IgD-negative memory B cell (primary cell): ENCODE results near the gene MAZ. TPM values are rescaled to one million over a fixed set of nuclear protein-coding genes. Genes with fewer than 3 reads are reported as not detected.
"Not testable (repeated sequence)": the region's sequence is repeated elsewhere in the genome, so short reads cannot be mapped to it uniquely, and the experiment has no call there.

Source experiments
- H3K27ac Mint-ChIP-seq, 3 donors: one replicate each; pipeline ENCODE4 v1.8.0; 2020 to 2022; ENCODE audit warnings: mild to moderate bottlenecking in 3 of 3, mixed read lengths in 3 of 3, moderate library complexity in 1 of 3
- H3K27me3 Mint-ChIP-seq: one replicate; pipeline ENCODE4 v1.8.0; 2021; ENCODE audit warnings: mixed read lengths
- H3K36me3 Mint-ChIP-seq: one replicate; pipeline ENCODE4 v1.8.0; 2020; ENCODE audit warnings: mild to moderate bottlenecking, mixed read lengths
- H3K4me1 Mint-ChIP-seq, 3 donors: one replicate each; pipeline ENCODE4 v1.8.0; 2020 to 2022; ENCODE audit warnings: mixed read lengths in 3 of 3, mild to moderate bottlenecking in 1 of 3
- H3K4me3 Mint-ChIP-seq, 4 donors: one replicate each; pipeline ENCODE4 v1.8.0; 2020 to 2022; ENCODE audit warnings: mild to moderate bottlenecking in 4 of 4, mixed read lengths in 4 of 4, moderate library complexity in 3 of 4
- H3K9me3 Mint-ChIP-seq, 3 donors: one replicate each; pipeline ENCODE4 v1.8.0; 2020 to 2021; ENCODE audit warnings: mixed read lengths in 3 of 3, mild to moderate bottlenecking in 1 of 3
- polyA plus RNA-seq: library from polyadenylated mRNA; unstranded; fragments of 300-500 nt; fragmentation: Illumina TruSeq; gene quantifications from one replicate; pipeline ENCODE4 v1.2.3, GENCODE V29; 2021

The MAZ gene
- polyA plus RNA-seq, 1 donor from 2014 or later: 22.9 TPM

DNA sequence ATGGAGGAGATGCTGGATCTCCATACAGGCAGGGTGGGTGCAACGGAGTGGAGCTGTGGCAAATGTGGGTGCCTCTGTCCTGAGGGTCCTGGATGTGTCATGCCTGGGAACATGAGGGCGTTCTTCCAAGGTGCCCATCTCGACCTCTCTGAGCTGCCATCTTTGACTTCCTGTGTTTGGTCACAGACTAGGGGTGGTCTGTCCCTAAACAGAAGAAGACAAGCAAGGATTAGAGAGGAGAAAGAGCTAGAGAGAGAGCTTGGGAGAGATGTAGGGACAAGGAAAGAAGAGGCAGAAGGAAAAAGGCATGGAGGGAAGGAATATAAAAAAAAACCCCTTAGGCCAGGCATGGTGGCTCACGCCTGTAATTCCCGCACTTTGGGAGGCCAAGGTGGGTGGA is 31.6 kb upstream of the MAZ start:
- peaks cover 3% of the 10 kb centered on the region for H3K36me3 Mint-ChIP-seq
- H3K27ac Mint-ChIP-seq: no peak overlapping the region
- no peak overlapping the region for H3K4me3 Mint-ChIP-seq
- peaks cover 3% of the 10 kb centered on the region for H3K27me3 Mint-ChIP-seq
- H3K4me1 Mint-ChIP-seq: peaks cover 0 to 4% (median 1%) of the 10 kb centered on the region in 3 donors
- no peaks in the 10 kb centered on the region for H3K9me3 Mint-ChIP-seq

- peaks cover 0 to 4% (median under 1%) of the 10 kb centered on the region in 3 donors for H3K4me1 Mint-ChIP-seq
- no peak overlapping the region for H3K4me3 Mint-ChIP-seq
- no peaks in the 10 kb centered on the region for H3K9me3 Mint-ChIP-seq
- no peak overlapping the region for H3K27ac Mint-ChIP-seq
- H3K36me3 Mint-ChIP-seq: peaks cover 3% of the 10 kb centered on the region
- peaks cover 5% of the 10 kb centered on the region for H3K27me3 Mint-ChIP-seq
These were observed 30.5 kb upstream of the MAZ start for GRCh38 chr16:29775742-29776408.

DNA sequence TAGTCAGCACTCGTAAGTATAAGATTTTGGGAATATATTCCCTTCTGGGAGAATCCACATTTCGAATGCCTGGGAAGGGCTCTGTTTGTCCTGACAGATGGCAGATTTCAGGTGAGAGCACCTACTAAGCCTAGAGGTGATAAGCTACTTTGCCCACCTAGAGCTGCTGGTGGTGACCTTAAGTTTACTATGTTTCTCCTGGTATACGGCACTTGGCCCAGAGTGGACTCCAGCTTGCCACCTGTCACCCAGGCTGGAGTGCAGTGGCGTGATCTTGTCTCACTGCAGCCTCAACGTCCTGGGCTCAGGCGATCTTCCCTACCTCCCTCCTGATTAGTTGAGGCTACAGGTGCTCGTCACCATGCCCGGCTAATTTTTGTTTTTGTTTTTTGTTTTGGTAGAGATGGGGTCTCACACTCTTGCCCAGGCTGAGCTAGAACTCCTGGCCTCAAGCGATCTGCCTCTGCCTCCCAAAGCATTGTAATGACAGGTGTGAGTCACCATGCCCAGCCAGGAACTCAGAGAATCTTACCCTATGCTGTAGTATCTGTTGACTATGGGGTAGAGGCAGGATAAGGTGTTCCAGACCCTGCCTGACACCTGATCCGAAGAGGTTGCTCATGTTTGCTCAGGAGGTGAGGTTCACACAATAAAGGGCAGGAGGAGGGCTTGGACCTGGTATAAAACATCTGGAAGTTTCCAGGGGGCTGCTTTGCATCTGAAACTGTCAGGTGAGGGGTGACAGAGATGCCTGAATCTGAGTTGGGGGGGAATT is 28.6 kb upstream of the MAZ start, which contains the start of gene ZG16:
TSS of gene ZG16 (plus strand) at position 681 of the 775 bp plus-strand sequence. CDS start 1,011 bp downstream, outside the sequence.
- Mint-ChIP-seq H3K27me3 (peaks cover 5% of the 10 kb centered on the region), H3K27ac (no peak within 1 kb of the TSS), H3K4me3 (no peak within 1 kb of the TSS), H3K9me3 (no peaks in the 10 kb centered on the region), H3K36me3 (peaks cover 4% of the 10 kb centered on the region), H3K4me1 (peaks cover 0 to 2% (median 2%) of the 10 kb centered on the region in 3 donors)

- Mint-ChIP-seq H3K27me3 (peaks cover 5% of the 10 kb centered on the region), H3K36me3 (peaks cover 4% of the 10 kb centered on the region), H3K4me1 (peaks cover 2 to 5% (median 4%) of the 10 kb centered on the region in 3 donors), H3K4me3 (no peak overlapping the region), H3K9me3 (peaks cover 0 to 5% (median 0%) of the 10 kb centered on the region in 3 donors), H3K27ac (peak overlapping the region in 1 of 3 donors; percentile 35)
These were observed 26.9 kb upstream of the MAZ start for GRCh38 chr16:29779474-29779873.

GRCh38 chr16:29783094-29783953 is 23.0 kb upstream of the MAZ start:
- H3K27me3 Mint-ChIP-seq, H3K36me3 Mint-ChIP-seq, H3K27ac Mint-ChIP-seq: not testable (repeated sequence)

DNA sequence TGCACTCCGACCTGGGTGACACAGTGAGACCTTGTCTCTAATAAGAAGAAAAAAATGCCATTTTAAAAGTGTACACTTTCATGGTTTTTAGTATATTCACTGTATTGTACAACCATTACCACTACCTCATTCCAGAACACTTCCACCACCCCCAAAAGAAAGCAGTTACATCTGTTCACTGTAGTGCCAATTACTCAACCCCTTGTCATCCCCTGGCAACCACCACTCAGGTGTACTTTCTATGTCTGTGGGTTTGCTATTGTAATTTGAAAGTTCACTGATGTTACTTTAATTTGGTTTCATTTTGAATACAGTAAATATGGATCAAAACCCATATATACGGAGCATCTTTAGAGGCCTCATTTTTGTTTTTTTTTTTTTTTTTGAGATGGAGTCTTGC is 22.2 kb upstream of the MAZ start:
- peaks cover 14 to 19% (median 18%) of the 10 kb centered on the region in 3 donors for H3K4me1 Mint-ChIP-seq
- no peak overlapping the region for H3K27ac Mint-ChIP-seq
- H3K4me3 Mint-ChIP-seq: peak overlapping the region in 1 of 4 donors; percentile 22
- H3K36me3 Mint-ChIP-seq: peaks cover 4% of the 10 kb centered on the region
- H3K9me3 Mint-ChIP-seq: peaks cover 0 to 5% (median 0%) of the 10 kb centered on the region in 3 donors
- peaks cover 2% of the 10 kb centered on the region for H3K27me3 Mint-ChIP-seq

More at GRCh38 chr16:29783094-29783953, 23.0 kb upstream of the MAZ start:
- H3K9me3 Mint-ChIP-seq, H3K4me3 Mint-ChIP-seq: not testable (repeated sequence)
- peaks cover 12 to 19% (median 18%) of the 10 kb centered on the region in 3 donors for H3K4me1 Mint-ChIP-seq

DNA sequence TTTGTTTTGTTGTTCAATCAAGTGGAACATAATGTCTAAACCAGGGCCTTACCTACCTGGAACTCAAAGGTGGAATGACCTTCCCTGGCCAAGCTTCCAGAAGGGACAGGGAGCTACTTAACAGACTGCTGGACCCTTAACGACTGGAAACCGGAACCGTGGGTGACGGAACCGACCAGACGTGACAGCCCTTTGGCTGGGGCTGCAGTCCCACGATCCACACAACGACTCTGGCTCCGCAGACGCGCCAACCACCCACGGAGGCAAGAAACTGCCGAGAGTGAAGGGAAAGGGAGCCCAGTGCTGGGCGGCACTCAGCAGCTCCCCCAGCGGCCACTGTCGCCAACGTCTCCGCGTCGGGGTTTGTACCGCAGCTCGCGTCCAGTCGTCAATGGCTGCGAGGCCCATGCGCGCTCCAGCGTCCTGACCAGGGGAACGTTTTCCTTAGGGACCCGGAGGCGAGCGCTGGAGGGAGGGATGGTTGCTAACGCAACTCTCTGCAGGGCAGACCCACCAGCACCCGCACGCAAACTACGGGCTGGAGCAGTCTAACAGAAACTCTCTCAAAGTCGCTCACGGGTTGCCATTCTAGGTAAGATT is 21.3 kb upstream of the MAZ start:
- H3K27ac Mint-ChIP-seq: peak overlapping the region in 2 of 3 donors; percentile 47 to 89
- H3K36me3 Mint-ChIP-seq: peaks cover 4% of the 10 kb centered on the region
- peak overlapping the region; percentile 57 to 85 (median 81) for H3K4me3 Mint-ChIP-seq
- peaks cover 0 to 5% (median 0%) of the 10 kb centered on the region in 3 donors for H3K9me3 Mint-ChIP-seq
- H3K27me3 Mint-ChIP-seq: peaks cover under 1% of the 10 kb centered on the region
- H3K4me1 Mint-ChIP-seq: peaks cover 16 to 20% (median 19%) of the 10 kb centered on the region in 3 donors

DNA sequence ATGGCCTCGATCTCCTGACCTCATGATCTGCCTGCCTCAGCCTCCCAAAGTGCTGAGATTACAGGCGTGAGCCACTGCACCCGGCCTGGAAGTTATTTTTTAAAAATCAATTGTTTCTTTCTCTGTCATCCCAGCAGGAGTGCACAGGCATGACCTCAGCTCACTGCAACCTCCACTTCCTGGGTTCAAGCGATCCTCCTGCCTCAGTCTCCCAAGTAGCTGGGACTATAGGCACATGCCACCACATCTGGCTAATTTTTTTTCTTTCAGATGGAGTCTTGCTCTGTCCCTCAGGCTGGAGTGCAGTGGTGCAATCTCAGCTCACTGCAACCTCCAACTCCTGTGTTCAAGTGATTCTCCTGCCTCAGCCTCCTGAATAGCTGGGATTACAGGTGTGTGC is 19.2 kb upstream of the MAZ start:
- H3K27ac Mint-ChIP-seq, H3K36me3 Mint-ChIP-seq, H3K9me3 Mint-ChIP-seq, H3K27me3 Mint-ChIP-seq: not testable (repeated sequence)
- Mint-ChIP-seq H3K4me3 (peak overlapping the region in 1 of 4 donors; percentile 38), H3K4me1 (peaks cover 28 to 38% (median 30%) of the 10 kb centered on the region in 3 donors)

- Mint-ChIP-seq H3K27ac (peak overlapping the region; percentile 91 to 98 (median 95)), H3K36me3 (peaks cover 11% of the 10 kb centered on the region), H3K4me3 (peak overlapping the region; percentile 95 to 100 (median 99)), H3K4me1 (peaks cover 33 to 39% (median 34%) of the 10 kb centered on the region in 3 donors), H3K9me3 (no peaks in the 10 kb centered on the region), H3K27me3 (no peaks in the 10 kb centered on the region)
These were observed 16.6 kb upstream of the MAZ start for GRCh38 chr16:29789775-29790182.

- peak within 1 kb of the TSS; percentile 91 to 98 (median 95) for H3K27ac Mint-ChIP-seq
- H3K27me3 Mint-ChIP-seq: no peaks in the 10 kb centered on the region
- peaks cover 27 to 33% (median 28%) of the 10 kb centered on the region in 3 donors for H3K4me1 Mint-ChIP-seq
- peak within 1 kb of the TSS; percentile 95 to 100 (median 99) for H3K4me3 Mint-ChIP-seq
- H3K36me3 Mint-ChIP-seq: peaks cover 9% of the 10 kb centered on the region
- no peaks in the 10 kb centered on the region for H3K9me3 Mint-ChIP-seq
These were observed 16.0 kb upstream of the MAZ start, which contains the start of gene KIF22 for GRCh38 chr16:29790183-29790948. Gene KIF22 (plus strand): TSS chr16:29790751. CDS start chr16:29790760, 9 bp downstream.

DNA sequence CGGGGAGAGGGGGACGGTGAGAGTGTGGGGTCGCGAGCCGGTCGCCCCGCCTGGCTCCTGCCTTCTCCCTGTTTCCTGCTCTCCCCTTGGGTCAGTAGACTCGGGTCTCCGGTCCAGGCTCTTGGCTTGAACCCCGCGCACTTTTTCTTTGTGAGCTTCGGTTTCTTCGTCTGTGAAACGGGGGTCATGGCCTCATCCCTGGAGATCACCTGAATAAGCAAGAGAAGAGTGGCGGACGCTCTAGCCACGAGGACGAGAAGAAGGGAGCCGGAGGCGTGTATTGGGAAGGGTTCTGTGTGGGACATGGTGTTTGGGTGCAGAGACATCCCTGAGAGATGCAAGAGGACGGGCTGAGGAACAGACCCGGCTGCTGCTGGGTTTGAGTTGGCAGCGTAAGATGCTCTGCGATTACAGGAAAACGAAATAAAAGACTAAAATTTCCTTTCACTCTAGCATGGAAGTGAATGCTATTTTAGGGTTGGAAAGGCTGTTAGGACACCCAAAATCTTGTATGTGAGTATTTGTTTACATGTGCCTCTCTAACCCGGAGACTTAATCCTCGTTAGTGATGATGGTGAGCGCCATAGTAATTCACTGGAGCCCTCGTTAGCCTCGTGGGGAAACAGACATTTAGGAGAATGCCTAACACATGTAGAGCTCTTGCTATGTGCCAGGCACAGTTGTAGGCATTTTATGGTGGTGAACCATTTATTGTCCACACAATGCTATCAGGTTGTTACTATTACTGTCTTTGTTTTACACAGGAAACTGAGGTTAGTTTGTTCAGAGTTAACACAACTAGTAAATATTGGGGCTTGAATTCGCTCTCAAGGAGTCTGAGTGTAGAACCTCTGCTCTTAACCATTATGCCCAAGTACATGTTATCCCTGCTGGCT is 15.1 kb upstream of the MAZ start:
- Mint-ChIP-seq H3K27ac (peak overlapping the region; percentile 91 to 98 (median 95)), H3K9me3 (no peaks in the 10 kb centered on the region), H3K4me3 (peak overlapping the region; percentile 95 to 100 (median 99)), H3K4me1 (peaks cover 23 to 31% (median 24%) of the 10 kb centered on the region in 3 donors), H3K36me3 (peaks cover 9% of the 10 kb centered on the region), H3K27me3 (no peaks in the 10 kb centered on the region)

DNA sequence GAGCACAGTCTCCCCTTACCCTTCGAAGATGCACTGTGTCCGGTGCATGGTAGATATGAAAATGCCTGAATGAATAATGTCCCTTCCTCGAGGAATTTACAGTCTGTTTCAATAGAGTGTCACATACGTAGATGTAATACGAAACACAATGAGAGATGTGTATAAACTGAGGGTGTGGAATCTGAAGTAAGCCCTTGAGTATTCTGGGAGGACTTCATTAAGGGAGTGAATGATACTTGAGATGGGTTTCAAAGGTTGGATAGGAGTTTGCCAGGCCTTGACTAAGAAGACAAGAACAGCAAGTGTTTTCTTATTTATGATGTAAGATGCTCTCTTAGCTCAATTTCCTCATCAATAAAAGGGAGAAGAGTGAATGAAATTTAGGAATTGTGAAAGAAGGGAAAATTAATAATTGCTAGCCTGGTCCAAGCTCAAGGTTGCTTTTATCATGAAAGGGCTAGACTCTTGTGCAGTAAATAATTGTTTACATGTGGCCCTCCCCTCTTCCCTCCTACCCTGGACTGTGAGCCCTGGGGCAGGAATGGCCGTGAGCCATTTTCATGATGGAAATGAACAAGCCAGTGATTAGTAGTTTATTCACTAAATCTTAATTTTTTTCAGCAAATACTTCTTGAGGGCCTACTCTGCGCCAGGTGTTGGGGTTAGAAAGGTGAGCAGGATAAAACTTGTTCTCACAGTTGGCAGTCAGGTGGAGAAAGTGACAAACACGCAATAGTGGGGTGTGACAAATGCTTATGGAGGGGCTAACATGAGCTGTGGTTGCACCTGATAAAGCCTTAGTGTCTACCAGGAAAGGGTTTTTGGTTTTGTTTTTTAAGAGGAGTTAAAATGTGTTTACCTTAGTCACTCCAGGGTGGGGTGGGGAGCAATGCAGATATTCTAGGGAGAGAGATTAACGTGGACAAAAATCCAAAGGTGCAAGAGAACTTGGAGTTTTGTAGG is 14.2 kb upstream of the MAZ start:
- Mint-ChIP-seq H3K4me1 (peaks cover 22 to 31% (median 23%) of the 10 kb centered on the region in 3 donors), H3K27me3 (no peaks in the 10 kb centered on the region), H3K36me3 (peaks cover 12% of the 10 kb centered on the region), H3K4me3 (peak overlapping the region; percentile 95 to 100 (median 99)), H3K9me3 (no peaks in the 10 kb centered on the region), H3K27ac (peak overlapping the region in 2 of 3 donors; percentile 91 to 98)
